ENCODE measurements around the gene ROCK2. TPM values are rescaled to one million over a fixed set of nuclear protein-coding genes. Genes with fewer than 3 reads are reported as not detected.

Gene ROCK2
- total and polyA plus RNA-seq, 2 of the 13 experiments (the other 11 are each of a cell fraction or from before 2014, with no cell fraction given): 38.1 to 119 TPM

DNA sequence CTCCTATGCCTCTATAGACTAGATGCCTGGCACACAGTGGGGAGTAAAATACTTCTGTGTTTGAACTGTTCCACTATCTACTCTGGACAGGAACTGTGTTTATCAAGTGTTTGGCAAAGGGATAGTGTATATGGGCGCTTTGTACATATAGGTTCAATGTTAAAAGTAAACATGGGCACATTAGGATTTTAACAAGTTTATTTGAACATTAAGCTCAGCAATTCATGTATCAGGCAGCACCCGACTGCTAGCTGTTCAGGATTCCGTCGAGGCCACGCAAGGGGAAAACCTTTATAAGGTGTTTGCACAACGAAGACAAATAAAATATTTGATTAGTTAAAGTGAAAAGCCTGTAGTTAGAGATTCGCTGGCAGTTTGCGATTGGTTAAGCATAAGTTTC is 43.4 kb upstream of the ROCK2 start (continued):
- TF ChIP-seq, protein P1, sequence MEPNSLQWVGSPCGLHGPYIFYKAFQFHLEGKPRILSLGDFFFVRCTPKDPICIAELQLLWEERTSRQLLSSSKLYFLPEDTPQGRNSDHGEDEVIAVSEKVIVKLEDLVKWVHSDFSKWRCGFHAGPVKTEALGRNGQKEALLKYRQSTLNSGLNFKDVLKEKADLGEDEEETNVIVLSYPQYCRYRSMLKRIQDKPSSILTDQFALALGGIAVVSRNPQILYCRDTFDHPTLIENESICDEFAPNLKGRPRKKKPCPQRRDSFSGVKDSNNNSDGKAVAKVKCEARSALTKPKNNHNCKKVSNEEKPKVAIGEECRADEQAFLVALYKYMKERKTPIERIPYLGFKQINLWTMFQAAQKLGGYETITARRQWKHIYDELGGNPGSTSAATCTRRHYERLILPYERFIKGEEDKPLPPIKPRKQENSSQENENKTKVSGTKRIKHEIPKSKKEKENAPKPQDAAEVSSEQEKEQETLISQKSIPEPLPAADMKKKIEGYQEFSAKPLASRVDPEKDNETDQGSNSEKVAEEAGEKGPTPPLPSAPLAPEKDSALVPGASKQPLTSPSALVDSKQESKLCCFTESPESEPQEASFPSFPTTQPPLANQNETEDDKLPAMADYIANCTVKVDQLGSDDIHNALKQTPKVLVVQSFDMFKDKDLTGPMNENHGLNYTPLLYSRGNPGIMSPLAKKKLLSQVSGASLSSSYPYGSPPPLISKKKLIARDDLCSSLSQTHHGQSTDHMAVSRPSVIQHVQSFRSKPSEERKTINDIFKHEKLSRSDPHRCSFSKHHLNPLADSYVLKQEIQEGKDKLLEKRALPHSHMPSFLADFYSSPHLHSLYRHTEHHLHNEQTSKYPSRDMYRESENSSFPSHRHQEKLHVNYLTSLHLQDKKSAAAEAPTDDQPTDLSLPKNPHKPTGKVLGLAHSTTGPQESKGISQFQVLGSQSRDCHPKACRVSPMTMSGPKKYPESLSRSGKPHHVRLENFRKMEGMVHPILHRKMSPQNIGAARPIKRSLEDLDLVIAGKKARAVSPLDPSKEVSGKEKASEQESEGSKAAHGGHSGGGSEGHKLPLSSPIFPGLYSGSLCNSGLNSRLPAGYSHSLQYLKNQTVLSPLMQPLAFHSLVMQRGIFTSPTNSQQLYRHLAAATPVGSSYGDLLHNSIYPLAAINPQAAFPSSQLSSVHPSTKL (CRISPR knock-in tag; IDR thresholded peaks at IDR 0.05): peak; percentile 78
- TF ChIP-seq ZC3H13 (CRISPR knock-in tag; IDR thresholded peaks at IDR 0.05): no peak
- TF ChIP-seq ISL2 (CRISPR knock-in tag; IDR thresholded peaks at IDR 0.05): peak; percentile 93
- no peak for TF ChIP-seq SALL2 (CRISPR knock-in tag; IDR thresholded peaks at IDR 0.05)
- TF ChIP-seq HNRNPL (IDR thresholded peaks at IDR 0.05; ENCODE audit: low read depth, low read length): 0 out of 2 replicates have a peak, but pooled peaks have one; percentile 31
- no peak for TF ChIP-seq CBX5 (CRISPR knock-in tag; IDR thresholded peaks at IDR 0.05; ENCODE audit: borderline replicate concordance)
- no peak for TF ChIP-seq FLYWCH1 (CRISPR knock-in tag; IDR thresholded peaks at IDR 0.05)
- no peak for TF ChIP-seq ZNF253 (CRISPR knock-in tag; IDR thresholded peaks at IDR 0.05; ENCODE audit: borderline replicate concordance)
- TF ChIP-seq, protein P2, sequence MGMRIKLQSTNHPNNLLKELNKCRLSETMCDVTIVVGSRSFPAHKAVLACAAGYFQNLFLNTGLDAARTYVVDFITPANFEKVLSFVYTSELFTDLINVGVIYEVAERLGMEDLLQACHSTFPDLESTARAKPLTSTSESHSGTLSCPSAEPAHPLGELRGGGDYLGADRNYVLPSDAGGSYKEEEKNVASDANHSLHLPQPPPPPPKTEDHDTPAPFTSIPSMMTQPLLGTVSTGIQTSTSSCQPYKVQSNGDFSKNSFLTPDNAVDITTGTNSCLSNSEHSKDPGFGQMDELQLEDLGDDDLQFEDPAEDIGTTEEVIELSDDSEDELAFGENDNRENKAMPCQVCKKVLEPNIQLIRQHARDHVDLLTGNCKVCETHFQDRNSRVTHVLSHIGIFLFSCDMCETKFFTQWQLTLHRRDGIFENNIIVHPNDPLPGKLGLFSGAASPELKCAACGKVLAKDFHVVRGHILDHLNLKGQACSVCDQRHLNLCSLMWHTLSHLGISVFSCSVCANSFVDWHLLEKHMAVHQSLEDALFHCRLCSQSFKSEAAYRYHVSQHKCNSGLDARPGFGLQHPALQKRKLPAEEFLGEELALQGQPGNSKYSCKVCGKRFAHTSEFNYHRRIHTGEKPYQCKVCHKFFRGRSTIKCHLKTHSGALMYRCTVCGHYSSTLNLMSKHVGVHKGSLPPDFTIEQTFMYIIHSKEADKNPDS (CRISPR knock-in tag; IDR thresholded peaks at IDR 0.05): no peak
- no peak for TF ChIP-seq ZNF224 (CRISPR knock-in tag; IDR thresholded peaks at IDR 0.05)
- TF ChIP-seq GABPB1 (CRISPR knock-in tag; IDR thresholded peaks at IDR 0.05): no peak
- no peak for TF ChIP-seq NAIF1 (CRISPR knock-in tag; IDR thresholded peaks at IDR 0.05; ENCODE audit: borderline replicate concordance)
- peak; percentile 10; the same call in 1 of the 2 replicates for TF ChIP-seq NFYC (CRISPR knock-in tag; IDR thresholded peaks at IDR 0.05)
- TF ChIP-seq, protein P3, sequence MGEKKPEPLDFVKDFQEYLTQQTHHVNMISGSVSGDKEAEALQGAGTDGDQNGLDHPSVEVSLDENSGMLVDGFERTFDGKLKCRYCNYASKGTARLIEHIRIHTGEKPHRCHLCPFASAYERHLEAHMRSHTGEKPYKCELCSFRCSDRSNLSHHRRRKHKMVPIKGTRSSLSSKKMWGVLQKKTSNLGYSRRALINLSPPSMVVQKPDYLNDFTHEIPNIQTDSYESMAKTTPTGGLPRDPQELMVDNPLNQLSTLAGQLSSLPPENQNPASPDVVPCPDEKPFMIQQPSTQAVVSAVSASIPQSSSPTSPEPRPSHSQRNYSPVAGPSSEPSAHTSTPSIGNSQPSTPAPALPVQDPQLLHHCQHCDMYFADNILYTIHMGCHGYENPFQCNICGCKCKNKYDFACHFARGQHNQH (CRISPR knock-in tag; IDR thresholded peaks at IDR 0.05): no peak
- TF ChIP-seq, protein P4, sequence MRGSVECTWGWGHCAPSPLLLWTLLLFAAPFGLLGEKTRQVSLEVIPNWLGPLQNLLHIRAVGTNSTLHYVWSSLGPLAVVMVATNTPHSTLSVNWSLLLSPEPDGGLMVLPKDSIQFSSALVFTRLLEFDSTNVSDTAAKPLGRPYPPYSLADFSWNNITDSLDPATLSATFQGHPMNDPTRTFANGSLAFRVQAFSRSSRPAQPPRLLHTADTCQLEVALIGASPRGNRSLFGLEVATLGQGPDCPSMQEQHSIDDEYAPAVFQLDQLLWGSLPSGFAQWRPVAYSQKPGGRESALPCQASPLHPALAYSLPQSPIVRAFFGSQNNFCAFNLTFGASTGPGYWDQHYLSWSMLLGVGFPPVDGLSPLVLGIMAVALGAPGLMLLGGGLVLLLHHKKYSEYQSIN (CRISPR knock-in tag; IDR thresholded peaks at IDR 0.05; ENCODE audit: borderline replicate concordance): no peak
- TF ChIP-seq, protein P5, sequence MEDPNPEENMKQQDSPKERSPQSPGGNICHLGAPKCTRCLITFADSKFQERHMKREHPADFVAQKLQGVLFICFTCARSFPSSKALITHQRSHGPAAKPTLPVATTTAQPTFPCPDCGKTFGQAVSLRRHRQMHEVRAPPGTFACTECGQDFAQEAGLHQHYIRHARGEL (CRISPR knock-in tag; IDR thresholded peaks at IDR 0.05): no peak
- TF ChIP-seq ZNF7 (CRISPR knock-in tag; IDR thresholded peaks at IDR 0.05): no peak
- no peak for TF ChIP-seq NPAS2 (CRISPR knock-in tag; IDR thresholded peaks at IDR 0.05; ENCODE audit: borderline replicate concordance)
- peak; percentile 33 for TF ChIP-seq ASH2L (IDR thresholded peaks at IDR 0.05; ENCODE audit: insufficient read length, low read depth, low read length)
- no peak for TF ChIP-seq ZFP90 (CRISPR knock-in tag; IDR thresholded peaks at IDR 0.05; ENCODE audit: borderline replicate concordance)
- 0 out of 2 replicates have a peak, but pooled peaks have one; percentile 26 for TF ChIP-seq NCOA1 (CRISPR knock-in tag; IDR thresholded peaks at IDR 0.05)
- no peak for TF ChIP-seq ZNF839 (CRISPR knock-in tag; IDR thresholded peaks at IDR 0.05; ENCODE audit: borderline replicate concordance)
- TF ChIP-seq NR1H2 (CRISPR knock-in tag; IDR thresholded peaks at IDR 0.05; ENCODE audit: borderline replicate concordance, low read depth): no peak

Measured in HepG2 (cell line).